GM23248 (cell line): ENCODE results near the gene OR52W1.

Experiments used
- EZH2 ChIP-seq: fragments of 200-600 bp; sonication (generic); IDR thresholded peaks from 2 replicates; pipeline ENCODE4 v1.6.1; 2018; ENCODE audit warnings: antibody characterized with exemption, mild to moderate bottlenecking; ENCODE audit not compliant: insufficient read depth, poor library complexity, severe bottlenecking
- EZH2phosphoT487 ChIP-seq: fragments of 200-600 bp; sonication (generic); IDR thresholded peaks from 2 replicates; pipeline ENCODE4 v1.6.1; 2018; ENCODE audit warnings: antibody characterized with exemption, moderate library complexity, mild to moderate bottlenecking, low read depth; ENCODE audit not compliant: insufficient read depth

DNA sequence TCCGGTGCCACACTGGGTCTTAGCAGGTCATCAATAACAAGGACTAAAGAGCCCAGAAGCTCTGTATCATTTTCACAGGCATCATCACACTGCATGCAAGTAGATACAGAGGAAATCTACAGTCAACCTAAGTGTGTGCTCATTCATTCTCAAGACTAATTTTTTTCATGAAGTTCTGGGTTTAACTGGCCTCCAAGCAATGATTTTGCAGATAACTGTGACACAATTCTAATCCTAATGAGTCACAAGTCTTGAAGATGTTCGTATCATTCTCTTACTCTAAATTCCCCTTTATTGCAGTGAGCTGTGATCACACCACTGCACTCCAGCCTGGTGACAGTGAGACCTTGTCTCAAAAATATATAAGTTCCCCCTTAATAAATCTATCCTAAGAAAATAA, 2.5 kb downstream of the OR52W1 start:
- TF ChIP-seq EZH2phosphoT487: no peak
- no peak for TF ChIP-seq EZH2
